HepG2 (cell line): ENCODE data around the gene IFT43. TPM values are rescaled to one million over a fixed set of nuclear protein-coding genes. Genes with fewer than 3 reads are reported as not detected.

Source experiments
- ARHGAP35 ChIP-seq: sonication (generic); formaldehyde crosslinking; IDR thresholded peaks from 2 replicates; pipeline ENCODE4 v1.9.0; 2022; ENCODE audit warnings: mild to moderate bottlenecking, inconsistent platforms, moderate library complexity, missing genetic modification reagents, borderline replicate concordance
- CENPX ChIP-seq: sonication (generic); formaldehyde crosslinking; IDR thresholded peaks from 2 replicates; pipeline ENCODE4 v1.9.0; 2021; ENCODE audit warnings: mild to moderate bottlenecking, missing genetic modification reagents, moderate library complexity
- ERF ChIP-seq: IDR thresholded peaks from 2 replicates; pipeline ENCODE4 v1.6.1; 2018; ENCODE audit warnings: missing biosample characterization, missing genetic modification reagents
- FOSL2 ChIP-seq: sonication (generic); formaldehyde crosslinking; IDR thresholded peaks from 2 replicates; pipeline ENCODE4 v1.4.0; 2020; ENCODE audit warnings: missing genetic modification reagents
- HNF4G ChIP-seq, 2 experiments: sonication (generic) in 1 of 2; formaldehyde crosslinking in 1 of 2; IDR thresholded peaks; 2 replicates each; pipeline versions ENCODE4 v1.4.0 to v1.6.1; 2011 to 2020; ENCODE audit warnings: borderline replicate concordance in 2 of 2, low read depth in 2 of 2, mild to moderate bottlenecking in 2 of 2, low read length in 1 of 2, missing genetic modification reagents in 1 of 2, moderate library complexity in 1 of 2
- JARID2 ChIP-seq: sonication (generic); formaldehyde crosslinking; IDR thresholded peaks from 2 replicates; pipeline ENCODE4 v1.8.1; 2023; ENCODE audit warnings: missing genetic modification reagents, inconsistent platforms; ENCODE audit not compliant: insufficient replicate concordance
- KLF16 ChIP-seq, 2 experiments: sonication (generic) in 1 of 2; formaldehyde crosslinking in 1 of 2; IDR thresholded peaks; 2 replicates each; pipeline versions ENCODE4 v1.6.1 to v1.8.0; 2016 to 2023; ENCODE audit warnings: missing genetic modification reagents in 2 of 2, missing compliant biosample characterization in 1 of 2
- LCORL ChIP-seq, 2 experiments: fragments of 450-650 bp in 1 of 2; sonication (generic) in 1 of 2; formaldehyde crosslinking in 1 of 2; IDR thresholded peaks; 2 replicates each; pipeline versions ENCODE4 v1.5.0 to v1.6.1; 2017 to 2020; ENCODE audit warnings: antibody characterized with exemption in 1 of 2, missing genetic modification reagents in 1 of 2
- MAFG ChIP-seq: sonication (generic); formaldehyde crosslinking; IDR thresholded peaks from 2 replicates; pipeline ENCODE4 v1.5.1; 2020; ENCODE audit warnings: mild to moderate bottlenecking, missing genetic modification reagents
- MAFK ChIP-seq, 2 experiments: IDR thresholded peaks in 1 of 2; conservative IDR thresholded peaks in 1 of 2; 2 replicates each; pipeline ENCODE4 v1.6.1; 2011; ENCODE audit warnings: improper control_type of control experiment in 2 of 2, low read length in 2 of 2
- MIXL1 ChIP-seq: IDR thresholded peaks from 2 replicates; pipeline ENCODE4 v1.6.1; 2016
- NFATC3 ChIP-seq: sonication (generic); formaldehyde crosslinking; IDR thresholded peaks from 2 replicates; pipeline ENCODE4 v1.5.1; 2020; ENCODE audit warnings: mild to moderate bottlenecking, missing genetic modification reagents
- NFKBIZ ChIP-seq: IDR thresholded peaks from 2 replicates; pipeline ENCODE4 v1.6.1; 2018; ENCODE audit warnings: missing genetic modification reagents, missing compliant biosample characterization
- NR1H2 ChIP-seq: sonication (generic); formaldehyde crosslinking; IDR thresholded peaks from 2 replicates; pipeline ENCODE4 v1.8.1; 2022; ENCODE audit warnings: low read depth, missing genetic modification reagents, borderline replicate concordance
- PBX2 ChIP-seq: IDR thresholded peaks from 2 replicates; pipeline ENCODE4 v1.6.1; 2016; ENCODE audit warnings: control low read depth
- PCBP2 ChIP-seq: fragments of 200-400 bp; formaldehyde crosslinking; optimal IDR thresholded peaks from 2 replicates; pipeline ENCODE3; 2018; ENCODE audit warnings: low read length, low read depth; ENCODE audit not compliant: poor library complexity, severe bottlenecking
- U2AF1 ChIP-seq: fragments of 200-400 bp; formaldehyde crosslinking; optimal IDR thresholded peaks from 2 replicates; pipeline ENCODE3; 2017; ENCODE audit warnings: mild to moderate bottlenecking, low read depth, low read length
- ZBTB39 ChIP-seq: sonication (generic); formaldehyde crosslinking; IDR thresholded peaks from 2 replicates; pipeline ENCODE4 v1.5.0; 2020; ENCODE audit warnings: missing genetic modification reagents
- ZFP36L1 ChIP-seq: sonication (generic); formaldehyde crosslinking; IDR thresholded peaks from 2 replicates; pipeline ENCODE4 v1.8.0; 2022; ENCODE audit warnings: mild to moderate bottlenecking, missing genetic modification reagents, moderate library complexity
- ZFP82 ChIP-seq: sonication (generic); formaldehyde crosslinking; IDR thresholded peaks from 2 replicates; pipeline ENCODE4 v1.5.1; 2020; ENCODE audit warnings: mild to moderate bottlenecking, missing genetic modification reagents, borderline replicate concordance
- ZKSCAN8 ChIP-seq: IDR thresholded peaks from 2 replicates; pipeline ENCODE4 v1.6.1; 2016; ENCODE audit warnings: borderline replicate concordance, missing genetic modification reagents, missing compliant biosample characterization
- ZNF552 ChIP-seq: sonication (generic); formaldehyde crosslinking; IDR thresholded peaks from 2 replicates; pipeline ENCODE4 v1.9.0; 2022; ENCODE audit warnings: missing genetic modification reagents, mild to moderate bottlenecking, borderline replicate concordance
- ZNF562 ChIP-seq: sonication (generic); formaldehyde crosslinking; IDR thresholded peaks from 2 replicates; pipeline ENCODE4 v1.8.0; 2022; ENCODE audit warnings: missing genetic modification reagents, borderline replicate concordance
- ZNF710 ChIP-seq: sonication (generic); formaldehyde crosslinking; IDR thresholded peaks from 2 replicates; pipeline ENCODE4 v1.5.0; 2020; ENCODE audit warnings: mild to moderate bottlenecking, missing genetic modification reagents, borderline replicate concordance
- ZNF766 ChIP-seq: sonication (generic); formaldehyde crosslinking; IDR thresholded peaks from 2 replicates; pipeline ENCODE4 v1.5.0; 2020; ENCODE audit warnings: missing genetic modification reagents, borderline replicate concordance
- ZNF775 ChIP-seq: sonication (generic); formaldehyde crosslinking; IDR thresholded peaks from 2 replicates; pipeline ENCODE4 v1.4.0; 2020; ENCODE audit warnings: missing genetic modification reagents, mild to moderate bottlenecking, moderate library complexity, borderline replicate concordance
- polyA plus RNA-seq, 8 experiments: library from polyadenylated mRNA; depleted of rRNA in 3 of 8; stranded (reverse) in 7 of 8; unstranded in 1 of 8; fragments of >200 nt; fragmentation: Illumina TruSeq in 4 of 8; extraction: Trizol in 4 of 8; gene quantifications; 2 replicates each; pipeline versions ENCODE4 v1.2.1 to v1.2.3, GENCODE V29; 2011 to 2016; ENCODE audit warnings: low read depth in 4 of 8, missing spikeins in 1 of 8, mixed read lengths in 1 of 8; ENCODE audit not compliant: insufficient read depth in 1 of 8
- total RNA-seq, 5 experiments: library from RNA; depleted of rRNA; stranded (reverse); fragments of >200 nt; fragmentation: Illumina TruSeq; extraction: Trizol; gene quantifications; 2 replicates each; pipeline ENCODE4 v1.2.3, GENCODE V29; 2016; ENCODE audit warnings: low read depth in 1 of 5

Gene IFT43
- total and polyA plus RNA-seq, 2 of the 13 experiments (the other 11 are each of a cell fraction or from before 2014, with no cell fraction given) = 0.15 to 0.55 TPM

GRCh38 chr14:75989134-75989533, 3.6 kb downstream of the IFT43 start (continued):
- no peak for TF ChIP-seq ZFP82 (CRISPR knock-in tag)
- TF ChIP-seq HNF4G (IDR thresholded peaks at IDR 0.05; ENCODE audit: borderline replicate concordance, low read depth, low read length) = peak; percentile 65; the same call in 1 of the 2 replicates
- peak; percentile 54; the same call in 1 of the 2 replicates for TF ChIP-seq HNF4G (CRISPR knock-in tag; IDR thresholded peaks at IDR 0.05; ENCODE audit: borderline replicate concordance, low read depth)
- TF ChIP-seq MIXL1 = peak; percentile 54; the same call in 1 of the 2 replicates
- TF ChIP-seq MAFK (conservative IDR thresholded peaks at IDR 0.05 in 1 of 2, IDR thresholded peaks at IDR 0.05 in 1 of 2; ENCODE audit: low read length in 2 of 2) = no peak
- no peak for TF ChIP-seq ZNF562
- no peak for TF ChIP-seq ZBTB39 (CRISPR knock-in tag)
- no peak for TF ChIP-seq ZNF775 (CRISPR knock-in tag)
- TF ChIP-seq NR1H2 (CRISPR knock-in tag) = no peak
- TF ChIP-seq ZNF710 = no peak
- TF ChIP-seq ZNF552 (CRISPR knock-in tag) = no peak
- peak; percentile 58; the same call in 1 of the 2 replicates for TF ChIP-seq ERF (CRISPR knock-in tag)
- no peak for TF ChIP-seq ZNF766 (CRISPR knock-in tag)
- 0 out of 2 replicates have a peak, but pooled peaks have one; percentile 48 for TF ChIP-seq ZKSCAN8
- 0 out of 2 replicates have a peak, but pooled peaks have one; percentile 54 for TF ChIP-seq ZFP36L1 (CRISPR knock-in tag)
- TF ChIP-seq NFATC3 (CRISPR knock-in tag) = no peak
- TF ChIP-seq JARID2 (CRISPR knock-in tag) = no peak
- TF ChIP-seq FOSL2 = peak; percentile 75
- TF ChIP-seq ARHGAP35 (CRISPR knock-in tag) = no peak
- TF ChIP-seq PCBP2 = no peak
- no peak for TF ChIP-seq U2AF1
- TF ChIP-seq MAFG (CRISPR knock-in tag) = no peak
- no peak; the same call in 1 of the 2 replicates for TF ChIP-seq NFKBIZ
- TF ChIP-seq PBX2 (CRISPR knock-in tag) = no peak
- TF ChIP-seq LCORL (IDR thresholded peaks at IDR 0.05) = no peak
- TF ChIP-seq LCORL (CRISPR knock-in tag; IDR thresholded peaks at IDR 0.05) = no peak
- no peak for TF ChIP-seq CENPX (CRISPR knock-in tag)
- no peak for TF ChIP-seq KLF16 (CRISPR knock-in tag; IDR thresholded peaks at IDR 0.05)
